ENCODE data around the gene STIM1. TPM values are rescaled to one million over a fixed set of nuclear protein-coding genes. Genes with fewer than 3 reads are reported as not detected.
A peak's percentile ranks its signal among the peaks of the same experiment; 100 is the strongest.
"Not testable (repeated sequence)": the region's sequence is repeated elsewhere in the genome, so short reads cannot be mapped to it uniquely, and the experiment has no call there.

The STIM1 gene
- total RNA-seq, 1 experiment from 2014 or later, result 35.6 TPM

DNA sequence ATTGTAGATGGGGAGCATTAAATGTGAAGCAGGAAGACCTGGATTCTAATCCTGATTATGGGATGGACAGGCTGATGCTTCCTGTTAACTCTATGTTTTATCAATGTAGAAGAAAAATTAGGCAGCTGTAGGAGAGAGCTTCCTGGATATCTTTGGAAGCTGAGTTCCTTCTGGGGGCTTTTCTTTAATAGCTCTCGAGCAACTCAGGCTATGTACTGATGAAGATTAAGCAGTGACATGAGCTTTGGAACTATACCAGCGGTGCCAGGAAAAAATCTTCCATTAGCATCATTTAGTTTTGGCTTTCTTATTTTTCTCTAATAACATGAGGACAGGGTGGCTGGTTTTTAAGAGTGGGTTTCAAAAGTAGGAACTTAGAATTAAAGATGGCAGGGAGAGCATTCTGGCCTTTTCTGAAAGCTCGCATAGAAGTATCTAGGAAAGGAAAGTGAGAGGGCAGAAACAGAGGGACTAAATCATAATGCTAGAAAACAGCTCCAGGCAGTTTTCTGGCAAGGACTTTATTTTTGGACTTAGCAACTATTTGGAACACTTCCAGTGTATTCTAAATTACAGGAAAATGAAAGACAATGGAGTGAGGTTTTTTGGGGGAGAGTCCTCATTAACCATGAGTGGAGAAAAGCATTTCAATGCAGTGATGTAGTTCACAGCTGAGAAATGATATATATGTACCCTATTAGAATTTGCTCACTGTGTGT is 169.9 kb downstream of the STIM1 start:
- peak; percentile 89 for DNase-seq (ENCODE audit: low read depth)

DNA sequence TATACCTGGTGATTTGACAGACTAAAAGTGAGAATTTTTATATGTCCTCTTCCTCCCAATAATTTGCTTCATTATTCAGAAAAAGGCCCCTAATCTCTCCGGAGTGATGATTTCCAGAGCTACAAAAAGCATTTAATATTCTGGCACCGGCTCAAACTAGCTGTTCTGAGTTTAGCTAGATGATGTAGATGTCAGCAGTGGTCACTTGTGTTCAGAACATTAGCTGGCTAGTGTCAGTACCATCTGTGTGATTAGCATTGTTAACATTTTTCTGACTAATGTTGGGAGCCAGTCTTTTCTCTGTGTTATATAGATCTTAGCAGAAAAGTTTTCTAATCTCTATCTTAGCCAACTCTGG is 170.5 kb downstream of the STIM1 start:
- peak; percentile 50 for DNase-seq (ENCODE audit: low read depth)

DNA sequence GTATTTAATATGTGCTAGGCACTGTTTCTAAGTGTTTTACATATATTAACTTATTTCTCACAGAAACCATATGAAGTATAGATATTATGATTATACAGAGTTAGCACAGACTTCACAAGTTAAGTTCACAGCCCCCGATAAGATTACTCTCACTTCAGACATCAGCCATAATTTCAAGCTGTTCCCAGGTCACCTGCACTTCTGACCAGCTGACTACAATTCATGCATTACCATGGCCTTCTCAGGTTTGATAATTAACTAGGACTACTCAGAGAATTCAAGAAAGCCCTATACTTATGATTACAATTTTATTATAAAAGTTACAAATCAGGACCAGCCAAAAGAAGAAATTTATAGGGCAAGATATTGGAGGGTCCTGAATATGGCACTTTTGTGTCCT is 170.9 kb downstream of the STIM1 start:
- DNase-seq (ENCODE audit: low read depth), result no peak

DNA sequence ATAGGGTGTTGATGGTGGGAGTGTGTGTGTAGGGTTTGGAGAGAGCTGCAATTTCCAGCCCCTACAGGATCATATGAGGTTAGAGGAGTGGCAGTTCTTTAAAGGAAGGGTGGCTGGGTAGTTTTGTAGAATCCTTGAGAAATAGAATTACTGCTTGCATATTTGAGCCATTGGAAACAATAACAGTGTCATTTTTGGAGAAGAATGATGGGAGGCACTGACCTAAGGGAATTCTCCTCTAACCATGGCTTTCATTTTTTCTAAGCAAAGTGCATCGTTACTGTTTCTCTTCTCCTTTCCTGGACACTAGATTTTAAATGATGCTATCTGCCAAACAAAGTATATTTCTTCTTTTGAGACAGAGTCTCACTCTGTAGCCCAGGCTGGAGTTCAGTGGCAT is 172.3 kb downstream of the STIM1 start:
- DNase-seq (ENCODE audit: low read depth), result no peak

DNA sequence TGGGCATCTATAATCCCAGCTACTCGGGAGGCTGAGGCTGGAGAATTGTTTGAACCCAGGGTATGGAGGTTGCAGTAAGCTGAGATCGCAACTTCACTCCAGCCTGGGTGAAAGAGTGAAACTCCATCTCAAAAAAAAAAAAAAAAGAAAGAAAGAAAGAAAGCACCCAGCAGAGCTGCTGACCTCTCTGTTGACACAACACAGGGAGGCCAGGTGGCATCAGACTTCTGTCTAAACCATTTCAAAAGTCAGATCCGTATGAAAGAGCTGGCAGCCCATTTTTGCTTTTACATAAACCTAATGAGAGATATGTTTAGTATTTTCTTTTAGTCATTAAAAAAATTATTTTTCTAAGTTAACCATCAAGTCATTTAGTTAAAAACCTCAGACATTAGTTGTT is 174.7 kb downstream of the STIM1 start:
- DNase-seq (ENCODE audit: low read depth), result no peak

DNA sequence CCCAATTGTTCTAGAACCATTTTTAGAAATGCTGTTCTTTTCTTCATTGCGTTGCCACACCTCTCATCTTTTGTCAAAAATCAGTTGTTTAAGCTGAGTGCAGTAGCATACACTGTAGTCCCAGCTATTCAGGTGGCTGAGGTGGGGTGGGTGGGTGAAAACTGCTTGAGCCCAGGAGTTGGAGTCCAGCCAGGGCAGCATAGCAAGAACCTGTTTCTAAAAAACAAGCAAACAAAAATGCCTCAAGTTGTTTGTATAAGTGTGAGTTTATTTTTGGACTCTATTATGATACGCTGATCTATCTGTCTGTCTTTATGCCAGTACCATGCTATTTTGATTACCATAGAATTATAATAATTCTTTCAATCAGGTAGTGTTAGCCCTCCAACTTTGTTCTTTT is 176.6 kb downstream of the STIM1 start:
- DNase-seq (ENCODE audit: low read depth), result no peak

DNA sequence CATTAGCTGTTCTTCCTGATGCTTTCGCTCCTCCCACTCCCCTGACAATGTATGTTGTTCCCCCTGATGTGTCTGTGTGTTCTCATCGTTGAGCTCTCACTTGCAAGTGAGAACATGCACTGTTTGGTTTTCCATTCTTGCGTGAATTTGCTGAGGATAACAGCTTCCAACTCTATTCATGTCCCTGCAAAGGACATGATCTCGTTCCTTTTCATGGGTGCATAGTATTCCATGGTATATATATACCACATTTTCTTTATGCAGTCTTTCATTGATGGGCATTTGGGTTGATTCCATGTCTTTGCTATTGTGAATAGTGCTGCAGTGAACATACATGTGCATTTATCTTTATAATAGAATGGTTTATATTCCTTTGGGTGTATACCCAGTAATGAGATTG is 180.5 kb downstream of the STIM1 start:
- no peak for DNase-seq (ENCODE audit: low read depth)

DNA sequence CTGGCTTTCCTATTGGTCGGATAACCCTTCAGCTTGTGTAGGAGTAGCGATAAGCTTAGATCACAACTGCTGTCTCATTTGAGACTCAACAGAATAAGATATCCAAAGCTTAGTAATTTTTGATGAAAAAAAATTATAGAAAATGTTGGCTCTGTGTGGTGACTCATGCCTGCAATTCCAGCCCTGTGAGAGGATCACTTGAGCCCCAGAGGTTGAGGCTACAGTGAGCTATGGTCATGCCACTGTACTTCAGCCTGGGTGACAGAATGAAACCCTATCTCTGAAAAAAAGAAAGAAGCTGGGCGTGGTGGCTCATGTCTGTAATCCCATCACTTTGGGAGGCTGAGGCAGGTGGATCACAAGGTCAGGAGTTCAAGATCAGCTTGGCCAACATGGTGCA is 183.5 kb downstream of the STIM1 start:
- peak; percentile 53 for DNase-seq (ENCODE audit: low read depth)

DNA sequence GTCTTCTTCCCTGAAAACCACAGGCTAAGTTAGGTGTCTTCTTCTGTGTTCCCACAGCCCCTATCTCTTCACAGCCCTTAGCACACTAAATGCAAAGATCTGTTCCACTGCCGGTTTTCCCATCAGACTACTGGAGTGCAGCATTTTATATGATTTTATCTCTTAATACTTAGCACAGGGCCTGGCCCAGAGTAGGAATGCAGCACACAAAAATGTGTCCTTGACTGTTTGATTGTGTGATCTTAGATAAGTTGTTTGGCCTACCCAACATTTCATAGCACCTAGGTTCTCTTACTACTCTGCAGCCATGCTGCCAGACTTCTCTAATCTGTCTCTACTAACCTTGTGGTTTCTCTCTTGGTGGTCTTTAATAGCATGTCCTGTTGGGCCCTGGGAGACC is 185.0 kb downstream of the STIM1 start:
- no peak for DNase-seq (ENCODE audit: low read depth)

DNA sequence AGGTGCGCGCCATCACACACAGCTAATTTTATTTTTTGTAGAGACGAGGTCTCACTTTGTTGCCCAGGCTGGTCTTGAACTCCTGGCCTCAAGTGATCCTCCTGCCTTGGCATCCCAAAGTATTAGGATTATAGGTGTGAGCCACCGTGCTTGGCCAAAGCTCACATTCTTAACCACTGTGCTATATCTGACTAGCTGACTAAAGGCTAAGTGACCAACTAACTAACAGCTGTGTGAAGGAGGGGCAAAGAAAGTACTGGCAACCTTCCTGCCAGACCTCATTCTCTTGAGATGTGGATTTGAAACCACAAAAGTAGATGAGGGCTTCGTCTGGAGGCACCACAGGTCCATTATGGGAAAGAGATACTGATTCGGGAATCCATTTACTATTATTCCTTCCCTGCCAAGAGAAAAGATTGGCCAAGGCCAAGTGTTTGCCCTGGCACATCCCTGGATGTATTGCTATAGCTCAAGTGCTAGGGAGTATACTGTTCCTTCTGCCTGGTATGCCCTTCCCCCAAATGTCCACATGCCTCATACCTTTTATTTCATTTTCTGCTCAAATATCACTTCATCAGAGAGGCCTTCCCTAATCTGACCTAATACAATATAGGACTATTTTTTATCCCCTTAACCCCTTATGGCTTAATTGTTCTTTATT is 186.4 kb downstream of the STIM1 start:
- peak; percentile 22 for DNase-seq (ENCODE audit: low read depth)

DNA sequence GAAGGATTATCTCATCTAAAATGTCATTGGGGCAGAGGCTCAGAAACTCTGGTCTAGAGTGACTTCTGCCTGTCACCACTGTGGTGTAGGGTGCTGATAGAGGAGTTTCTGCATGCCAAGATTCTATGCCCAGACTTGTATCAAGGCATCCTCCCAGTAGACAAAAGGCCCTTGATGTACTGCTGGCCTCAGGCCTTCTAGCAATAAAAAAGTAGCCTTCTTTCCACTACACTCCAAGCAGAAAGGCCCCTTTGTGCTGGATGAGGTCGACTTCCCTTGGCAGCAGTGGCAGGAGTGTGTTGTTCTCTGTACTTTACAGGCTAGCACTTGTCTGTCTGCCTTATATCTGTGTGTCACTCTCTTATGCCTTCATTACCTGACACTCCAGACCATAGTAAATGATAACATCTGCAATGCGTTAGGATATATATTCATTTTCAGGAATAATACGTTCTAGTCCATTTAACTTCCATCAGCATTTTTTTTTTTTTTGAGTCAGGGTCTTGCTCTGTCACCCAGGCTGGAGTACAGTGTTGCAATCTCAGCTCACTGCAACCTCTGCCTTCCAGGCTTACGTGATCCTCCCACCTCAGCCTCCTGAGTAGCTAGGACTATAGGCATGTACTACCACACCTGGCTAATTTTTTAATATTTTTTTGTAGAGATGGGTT is 189.6 kb downstream of the STIM1 start:
- DNase-seq (ENCODE audit: low read depth), result no peak

DNA sequence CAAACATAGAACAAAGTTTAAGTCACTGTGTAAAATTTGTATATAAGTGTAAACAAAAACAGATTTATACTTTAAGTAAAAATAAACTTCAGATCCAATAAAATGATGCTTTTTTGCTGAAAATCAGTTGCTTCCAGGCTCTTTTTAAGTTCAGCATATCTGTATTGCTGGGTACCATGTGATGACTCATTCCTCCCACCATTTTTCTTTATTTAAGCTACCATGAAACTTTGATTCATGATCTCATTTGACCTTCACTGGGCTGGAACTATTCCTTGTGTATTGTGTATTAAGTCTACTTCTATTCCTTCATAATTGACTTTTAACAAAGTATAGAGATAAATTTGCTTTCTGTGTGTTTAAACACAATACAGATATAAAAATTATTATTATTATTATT is 192.9 kb downstream of the STIM1 start:
- peak; percentile 41 for DNase-seq (ENCODE audit: low read depth)

DNA sequence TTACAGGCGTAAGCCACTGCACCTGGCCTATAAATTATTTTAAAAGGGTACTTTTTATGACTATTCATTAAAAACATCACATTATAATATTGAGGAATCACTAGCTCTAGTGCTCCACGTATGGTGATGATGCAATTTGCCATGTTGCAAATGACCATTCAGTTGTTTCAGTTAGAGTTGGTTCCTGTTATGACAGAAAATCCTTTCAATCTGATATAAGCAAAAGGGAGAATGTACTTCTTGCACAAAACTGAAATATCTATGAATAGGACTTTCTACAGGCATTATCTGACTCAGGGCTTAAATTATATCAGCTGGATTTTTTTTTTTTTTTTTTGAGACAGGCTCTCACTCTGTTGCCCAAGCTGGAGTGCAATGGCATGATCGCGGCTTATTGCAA is 193.5 kb downstream of the STIM1 start:
- DNase-seq (ENCODE audit: low read depth), result no peak

DNA sequence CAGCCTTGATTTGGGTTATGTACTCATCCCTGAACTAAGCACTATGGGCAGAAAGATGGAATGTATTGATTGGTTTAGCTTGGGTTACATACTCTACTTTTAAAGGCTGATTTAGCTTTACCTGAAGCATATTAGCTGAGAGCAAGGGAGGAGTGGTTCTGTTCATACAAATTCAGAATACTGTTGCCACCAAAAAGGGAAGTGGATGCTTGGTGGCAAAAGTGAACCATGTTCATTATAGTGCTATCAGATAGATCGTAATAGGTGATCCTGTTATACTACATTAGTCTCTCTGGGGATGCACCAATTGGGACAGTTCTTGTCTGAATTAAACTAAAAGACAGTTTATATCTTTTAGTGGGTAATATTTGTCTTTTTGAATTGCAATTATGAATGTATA is 194.7 kb downstream of the STIM1 start:
- DNase-seq (ENCODE audit: low read depth), result no peak

DNA sequence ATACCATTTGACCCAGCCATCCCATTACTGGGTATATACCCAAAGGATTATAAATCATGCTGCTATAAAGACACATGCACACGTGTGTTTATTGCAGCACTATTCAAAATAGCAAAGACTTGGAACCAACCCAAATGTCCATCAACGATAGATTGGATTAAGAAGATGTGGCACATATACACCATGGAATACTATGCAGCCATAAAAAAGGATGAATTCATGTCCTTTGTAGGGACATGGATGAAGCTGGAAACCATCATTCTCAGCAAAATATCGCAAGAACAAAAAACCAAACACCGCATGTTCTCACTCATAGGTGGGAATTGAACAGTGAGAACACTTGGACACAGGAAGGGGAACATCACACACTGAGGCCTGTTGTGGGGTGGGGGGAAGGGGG is 197.7 kb downstream of the STIM1 start:
- not testable (repeated sequence) for DNase-seq (ENCODE audit: low read depth)

DNA sequence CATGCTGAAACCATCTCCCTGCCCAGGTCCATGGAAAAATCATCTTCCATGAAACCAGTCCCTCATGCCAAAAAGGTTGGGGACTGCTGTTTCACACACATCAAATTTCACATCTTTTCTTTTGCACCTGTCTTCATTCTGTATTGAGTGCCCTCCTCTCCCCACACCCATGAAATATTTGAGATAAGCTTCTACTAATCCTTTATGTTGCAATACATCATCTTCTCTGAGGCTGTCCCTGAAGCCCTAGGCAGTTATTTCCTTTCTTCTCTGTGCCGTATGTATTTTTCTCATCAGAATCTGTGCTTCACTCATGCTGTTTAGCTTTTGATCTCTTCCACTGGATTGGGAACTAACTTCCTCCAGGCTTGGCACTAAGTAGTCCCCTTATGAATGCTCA is 199.2 kb downstream of the STIM1 start:
- DNase-seq (ENCODE audit: low read depth), result no peak

DNA sequence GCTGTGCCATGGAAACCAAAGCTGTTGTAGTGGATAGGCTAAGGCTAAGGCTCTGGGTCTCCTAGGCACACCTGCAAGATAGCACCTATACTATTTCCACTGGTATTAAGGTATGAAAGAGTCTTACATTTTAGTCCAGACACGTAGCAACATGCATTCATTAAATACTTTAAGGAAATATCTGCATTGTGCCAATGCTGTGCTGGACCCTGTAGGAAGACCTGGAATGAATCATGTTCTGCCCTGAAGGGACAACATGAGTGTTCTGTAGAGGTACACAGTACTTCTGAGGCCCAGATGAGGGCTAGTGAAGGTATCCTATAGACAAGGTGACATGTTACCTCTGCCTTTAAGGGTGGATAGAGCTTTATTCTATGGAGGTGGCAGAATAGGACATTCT is 204.0 kb downstream of the STIM1 start:
- DNase-seq (ENCODE audit: low read depth), result no peak

DNA sequence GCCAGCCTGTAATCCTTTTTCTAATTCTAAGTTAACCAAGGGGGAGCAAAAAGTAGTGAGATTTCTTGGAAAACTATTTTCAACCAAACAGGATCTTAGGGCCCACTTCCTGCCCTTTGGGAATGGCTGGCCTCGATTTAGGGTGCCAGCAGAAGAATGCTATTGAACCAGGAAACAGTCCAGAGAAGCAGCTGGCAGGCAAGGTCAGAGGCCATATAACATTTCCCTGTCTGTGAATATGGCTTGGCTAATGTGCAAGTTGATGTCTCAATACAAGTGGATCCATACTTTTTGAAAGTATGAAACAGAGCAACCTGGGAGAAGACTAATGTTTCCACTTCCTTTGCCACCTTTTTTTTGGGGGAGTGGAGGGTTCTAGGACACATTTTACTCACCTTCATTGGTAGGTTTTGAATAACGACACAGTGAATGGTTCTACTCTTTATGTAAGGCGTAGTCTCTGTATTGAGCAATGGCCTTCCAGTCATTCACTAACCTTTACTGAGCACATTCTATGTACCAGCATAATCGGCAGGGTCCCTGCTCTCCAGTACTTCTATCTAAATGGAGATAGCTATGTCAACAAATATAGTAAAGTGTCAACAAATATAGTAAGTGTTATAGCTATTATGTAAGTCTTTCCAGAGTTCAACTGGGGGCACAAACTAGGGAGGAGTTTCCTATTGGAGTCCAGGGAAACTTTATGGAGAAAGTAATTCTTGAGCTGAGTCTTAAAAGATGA is 204.9 kb downstream of the STIM1 start:
- no peak for DNase-seq (ENCODE audit: low read depth)

DNA sequence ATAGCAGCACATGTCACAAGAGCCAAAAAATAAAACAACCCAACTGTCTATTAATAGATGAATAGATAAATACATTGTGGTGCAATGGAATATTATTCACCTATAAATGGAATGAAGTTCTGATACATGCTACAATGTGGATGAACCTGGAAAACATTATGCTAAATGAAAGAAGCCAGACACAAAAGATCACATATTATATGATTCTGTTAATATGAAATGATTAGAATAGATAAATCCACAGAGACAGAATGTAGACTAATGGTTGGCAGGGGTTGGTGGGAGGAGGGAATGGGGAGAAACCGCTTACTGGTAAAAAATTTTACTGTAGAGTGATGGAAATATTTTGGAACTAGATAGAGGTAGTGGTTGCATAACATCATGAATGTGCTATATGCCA is 206.2 kb downstream of the STIM1 start:
- DNase-seq (ENCODE audit: low read depth), result no peak

DNA sequence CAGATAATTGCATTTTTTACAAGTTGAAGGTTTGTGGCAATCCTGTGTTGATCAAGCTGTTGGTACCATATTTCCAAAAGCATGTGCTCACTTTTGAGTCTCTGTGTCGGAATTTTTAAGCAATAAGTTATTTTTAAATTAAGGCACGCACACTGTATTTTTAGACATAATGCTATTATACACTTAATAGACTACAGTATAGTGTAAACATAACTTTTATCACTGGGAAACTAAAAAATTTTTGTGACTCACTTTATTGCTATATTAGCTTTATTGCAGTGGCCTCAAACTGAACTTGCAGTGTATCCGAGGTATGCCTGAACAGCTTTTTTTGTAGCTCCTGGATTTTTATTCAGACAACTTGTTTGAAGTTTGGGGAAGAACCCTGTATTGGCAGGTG is 207.9 kb downstream of the STIM1 start:
- DNase-seq (ENCODE audit: low read depth), result no peak

DNA sequence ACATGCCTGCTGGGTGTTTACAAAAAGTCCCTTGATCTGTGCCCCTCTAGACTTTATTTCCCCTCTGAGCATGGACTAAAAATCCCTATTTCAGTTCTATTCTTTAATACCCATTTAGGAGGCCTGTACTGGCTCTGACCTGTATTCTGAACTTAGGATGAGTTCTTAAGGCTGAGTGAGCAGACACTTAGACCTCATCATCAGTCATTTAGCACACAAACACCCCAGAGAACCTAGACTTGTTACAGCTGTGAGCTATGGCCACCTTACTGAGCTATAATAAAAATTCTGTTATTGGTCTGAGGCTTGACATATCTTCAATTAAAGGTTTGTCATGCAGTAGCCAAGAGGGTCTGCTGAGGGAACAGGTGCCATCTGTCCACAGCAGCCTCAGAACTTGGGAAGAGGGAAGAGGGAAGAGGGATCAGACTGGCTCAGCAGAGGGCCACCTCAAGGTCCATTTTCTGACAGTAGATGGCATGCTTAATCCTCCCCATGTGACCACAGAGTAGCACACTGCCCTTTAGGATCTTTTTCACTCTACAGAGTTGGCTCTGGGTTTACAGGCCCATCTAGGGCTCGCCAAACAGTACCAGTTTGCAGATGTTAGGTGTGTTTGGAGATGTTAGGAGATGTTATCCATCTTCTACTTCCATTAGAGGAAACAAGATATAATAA is 209.0 kb downstream of the STIM1 start:
- no peak for DNase-seq (ENCODE audit: low read depth)

DNA sequence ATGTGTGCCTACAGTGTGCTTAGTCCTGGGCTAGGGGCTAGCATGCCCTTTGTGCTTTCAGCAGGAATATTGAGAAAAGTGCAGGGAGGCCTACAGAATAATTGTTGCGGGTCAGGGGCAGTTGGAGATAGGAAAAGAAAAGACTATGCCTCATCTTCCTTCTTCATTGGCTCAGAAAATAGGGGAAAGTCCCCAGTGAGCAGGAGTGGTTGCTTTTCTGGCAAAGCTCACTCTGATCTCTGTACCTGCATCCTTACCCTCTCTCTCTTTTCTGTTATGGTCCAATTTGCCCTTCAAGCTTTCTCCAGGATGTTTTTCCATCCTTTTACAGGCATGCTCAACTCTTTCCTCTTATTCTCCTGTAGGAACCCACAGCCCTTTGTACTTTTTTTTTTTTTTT is 209.6 kb downstream of the STIM1 start:
- no peak for DNase-seq (ENCODE audit: low read depth)

Data from M059J (cell line).